ENCODE results near the gene SAMD14. TPM values are rescaled to one million over a fixed set of nuclear protein-coding genes. Genes with fewer than 3 reads are reported as not detected.

SAMD14 gene
- total RNA-seq, 1 donor from 2014 or later, result 27.6 TPM

DNA sequence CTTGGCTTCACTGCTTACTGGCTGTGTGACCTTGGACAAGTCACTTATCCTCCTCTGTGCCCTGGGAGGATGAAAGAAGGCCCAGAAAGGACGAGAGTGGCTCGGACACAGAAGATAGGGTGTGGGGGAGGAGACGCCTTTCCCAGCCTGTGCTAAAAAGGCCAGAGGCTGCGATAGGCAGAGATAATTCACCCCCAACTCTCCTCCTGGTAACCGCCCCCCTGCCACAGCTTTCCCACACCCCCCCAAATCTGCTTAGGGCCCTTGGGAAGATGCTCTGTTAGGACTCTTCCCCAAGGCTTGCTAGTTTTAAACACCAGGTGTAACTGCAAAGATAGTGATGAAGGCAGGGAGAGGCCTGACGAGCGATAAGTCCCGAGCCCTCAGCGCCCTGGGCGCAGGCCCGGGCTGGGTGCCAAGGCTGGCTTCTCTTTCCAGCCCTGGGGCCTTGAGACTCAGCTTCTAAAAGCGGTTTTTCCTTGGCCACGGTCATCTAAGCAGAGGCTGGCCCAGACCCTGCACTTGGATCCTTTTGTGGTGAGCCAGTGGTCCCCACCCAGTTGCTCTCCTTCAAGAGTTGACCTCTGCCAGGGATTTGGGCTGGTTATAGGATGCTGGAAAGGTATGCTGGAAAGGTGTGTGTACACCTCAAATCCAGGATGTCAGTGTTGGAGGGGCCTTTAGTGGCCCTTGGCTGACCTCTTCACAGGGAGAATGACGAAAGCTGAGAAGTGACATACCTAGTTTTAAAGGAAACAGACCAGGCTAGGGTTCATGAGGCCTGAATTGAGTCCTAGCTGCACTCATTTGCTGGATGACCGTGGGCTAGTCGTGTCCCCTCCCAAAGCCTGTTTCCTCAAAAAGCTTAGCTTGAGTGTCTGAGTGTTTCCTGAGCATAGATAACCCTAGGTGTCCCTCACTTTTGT lies 24.0 kb upstream of the SAMD14 start:
- H3K27ac Mint-ChIP-seq (ENCODE audit: unreplicated experiment), result no peak overlapping the region
- no peak overlapping the region for H3K4me3 Mint-ChIP-seq (ENCODE audit: unreplicated experiment)
- H3K9me3 Mint-ChIP-seq (ENCODE audit: low read depth), result no peaks in the 10 kb centered on the region
- H3K4me1 Mint-ChIP-seq (ENCODE audit: low read depth), result peaks cover 18% of the 10 kb centered on the region
- no peaks in the 10 kb centered on the region for H3K27me3 Mint-ChIP-seq (ENCODE audit: low read depth)
- no peak for TF ChIP-seq CTCF (IDR thresholded peaks at IDR 0.05)
- H3K36me3 Mint-ChIP-seq (ENCODE audit: low read depth), result no peaks in the 10 kb centered on the region
- DNase-seq (ENCODE audit: low spot score), result no peak

GRCh38 chr17:50152736-50153135 lies 22.8 kb upstream of the SAMD14 start:
- peaks cover 26% of the 10 kb centered on the region for H3K4me1 Mint-ChIP-seq (ENCODE audit: low read depth)
- TF ChIP-seq CTCF (IDR thresholded peaks at IDR 0.05), result no peak
- no peaks in the 10 kb centered on the region for H3K9me3 Mint-ChIP-seq (ENCODE audit: low read depth)
- DNase-seq (ENCODE audit: low spot score), result no peak
- peak overlapping the region; percentile 94 for H3K27ac Mint-ChIP-seq (ENCODE audit: unreplicated experiment)
- no peaks in the 10 kb centered on the region for H3K36me3 Mint-ChIP-seq (ENCODE audit: low read depth)
- no peak overlapping the region for H3K4me3 Mint-ChIP-seq (ENCODE audit: unreplicated experiment)
- H3K27me3 Mint-ChIP-seq (ENCODE audit: low read depth), result no peaks in the 10 kb centered on the region

GRCh38 chr17:50151937-50152547 lies 22.1 kb upstream of the SAMD14 start:
- Mint-ChIP-seq H3K27me3 (ENCODE audit: low read depth) (no peaks in the 10 kb centered on the region), H3K27ac (ENCODE audit: unreplicated experiment) (peak overlapping the region; percentile 94), H3K4me1 (ENCODE audit: low read depth) (peaks cover 33% of the 10 kb centered on the region), H3K9me3 (ENCODE audit: low read depth) (no peaks in the 10 kb centered on the region), H3K36me3 (ENCODE audit: low read depth) (no peaks in the 10 kb centered on the region), H3K4me3 (ENCODE audit: unreplicated experiment) (peak overlapping the region; percentile 84)
- no peak for TF ChIP-seq CTCF (IDR thresholded peaks at IDR 0.05)
- DNase-seq (ENCODE audit: low spot score), result peak; percentile 90

GRCh38 chr17:50151041-50151936 lies 21.3 kb upstream of the SAMD14 start:
- DNase-seq (ENCODE audit: low spot score), result peak; percentile 96
- Mint-ChIP-seq H3K36me3 (ENCODE audit: low read depth) (peaks cover 2% of the 10 kb centered on the region), H3K4me1 (ENCODE audit: low read depth) (peaks cover 40% of the 10 kb centered on the region), H3K27me3 (ENCODE audit: low read depth) (no peaks in the 10 kb centered on the region), H3K9me3 (ENCODE audit: low read depth) (no peaks in the 10 kb centered on the region), H3K4me3 (ENCODE audit: unreplicated experiment) (peak overlapping the region; percentile 84), H3K27ac (ENCODE audit: unreplicated experiment) (peak overlapping the region; percentile 94)
- TF ChIP-seq CTCF (IDR thresholded peaks at IDR 0.05), result peak; percentile 75

Data from chondrocyte (in vitro differentiated cells).